ENCODE data around the gene ALPI.
"Not testable (repeated sequence)": the region's sequence is repeated elsewhere in the genome, so short reads cannot be mapped to it uniquely, and the experiment has no call there.

Gene ALPI

DNA sequence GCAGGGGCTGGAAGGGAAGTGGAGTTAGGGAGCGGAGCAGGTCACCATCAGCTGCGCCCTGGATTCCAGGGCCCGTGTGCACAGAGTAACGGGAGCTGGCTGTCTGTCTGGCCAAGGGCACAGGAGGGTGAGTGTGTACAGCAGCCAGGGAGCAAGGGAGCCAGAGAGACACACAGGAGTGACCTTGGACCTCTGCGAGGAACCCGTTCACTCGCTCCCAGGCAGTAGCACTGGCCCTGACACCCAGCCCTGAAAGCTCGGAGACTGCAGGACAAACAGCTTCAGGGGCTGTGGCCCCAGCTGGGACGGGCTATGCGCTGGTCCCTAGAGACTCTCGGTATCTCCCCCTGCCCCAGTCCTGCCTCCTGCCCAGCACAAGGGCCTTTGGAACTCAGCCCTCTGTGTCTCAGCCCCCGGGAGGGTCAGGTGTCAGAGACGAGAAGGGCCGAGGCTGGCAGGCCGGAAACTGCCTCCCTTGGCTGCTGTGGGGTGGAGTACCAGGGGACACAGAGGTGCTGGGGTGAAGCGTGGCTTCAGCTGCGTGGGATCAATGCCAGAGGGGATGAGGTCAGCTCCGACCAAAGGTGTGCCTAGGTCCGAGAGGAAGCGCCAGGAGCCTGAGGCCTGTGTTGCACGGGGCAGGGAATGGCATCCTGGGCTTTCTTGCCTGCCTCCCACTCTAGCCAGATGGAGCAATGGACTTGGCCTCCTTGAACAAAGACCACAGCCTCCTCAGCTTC lies 12.1 kb upstream of the ALPI start:
- DNase-seq: not testable (repeated sequence)

DNA sequence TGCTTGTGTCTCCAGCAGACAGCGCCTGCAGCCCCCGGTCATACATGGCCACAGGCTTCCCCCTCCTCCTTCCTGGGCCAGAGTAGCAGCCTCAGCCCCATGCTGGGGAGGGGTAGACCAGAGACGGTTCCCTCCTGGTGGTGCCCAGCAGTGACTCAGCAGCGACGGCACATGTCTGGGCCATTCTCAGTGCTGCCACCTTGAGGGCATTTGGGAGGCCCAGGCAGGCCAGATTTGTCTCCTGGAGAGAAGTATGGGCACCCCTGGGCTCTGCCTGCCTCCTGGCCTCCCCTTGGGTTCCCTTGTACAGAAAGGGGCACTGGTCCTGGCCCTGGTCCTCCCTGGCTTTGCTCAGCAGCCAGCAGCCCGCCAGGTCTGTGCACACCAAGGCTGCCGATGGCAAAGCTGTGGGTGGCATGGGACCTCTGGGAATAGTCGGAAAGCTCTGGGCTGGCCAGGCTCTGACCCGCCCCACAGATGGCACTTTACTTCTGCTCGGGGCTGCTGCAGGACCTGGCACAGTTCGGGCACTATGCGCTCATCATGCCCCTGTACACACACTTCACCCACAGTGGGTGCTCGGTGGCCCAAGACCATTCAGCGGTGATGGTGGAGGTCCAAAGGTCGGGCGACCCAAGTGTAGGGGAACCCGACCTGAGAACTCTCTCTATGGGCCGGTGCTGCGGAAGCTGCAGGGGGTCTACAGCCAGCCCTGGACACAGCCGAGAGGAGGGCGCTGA lies 11.4 kb upstream of the ALPI start:
- DNase-seq: peak; percentile 50

DNA sequence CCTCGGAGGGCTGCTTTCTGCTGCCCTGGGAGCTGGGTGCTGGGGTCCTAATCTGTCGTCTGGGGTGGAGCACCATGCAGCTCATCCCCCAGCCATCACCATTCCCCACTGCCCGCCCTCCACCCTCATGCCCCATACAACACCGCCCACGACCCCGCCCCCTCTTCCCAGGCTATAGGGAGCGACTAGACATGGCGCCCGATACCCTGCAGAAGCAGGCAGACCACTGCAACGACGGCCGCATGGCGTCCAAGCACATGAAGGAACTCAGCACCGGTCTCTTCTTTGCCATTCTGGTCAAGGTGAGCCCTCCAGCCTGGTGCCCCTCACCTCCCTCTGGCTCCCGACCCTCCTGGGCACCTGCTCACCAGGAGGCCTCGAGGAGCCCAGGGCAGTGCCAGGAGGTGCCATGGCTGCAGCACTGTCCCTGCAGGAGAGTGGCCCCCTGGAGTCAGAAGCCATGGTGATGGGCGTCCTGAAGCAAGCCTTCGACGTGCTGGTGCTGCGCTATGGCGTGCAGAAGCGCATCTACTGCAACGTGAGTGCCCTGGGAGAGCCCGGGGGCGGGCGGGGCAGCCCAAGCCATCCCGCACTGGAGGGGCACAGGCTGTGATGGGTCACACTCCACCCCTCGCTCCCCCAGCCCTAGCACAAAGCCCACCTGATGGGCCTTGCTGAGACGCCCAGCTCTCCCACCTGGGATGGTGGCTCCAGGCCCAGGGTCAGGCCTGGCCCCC lies 10.6 kb upstream of the ALPI start:
- DNase-seq: not testable (repeated sequence)

DNA sequence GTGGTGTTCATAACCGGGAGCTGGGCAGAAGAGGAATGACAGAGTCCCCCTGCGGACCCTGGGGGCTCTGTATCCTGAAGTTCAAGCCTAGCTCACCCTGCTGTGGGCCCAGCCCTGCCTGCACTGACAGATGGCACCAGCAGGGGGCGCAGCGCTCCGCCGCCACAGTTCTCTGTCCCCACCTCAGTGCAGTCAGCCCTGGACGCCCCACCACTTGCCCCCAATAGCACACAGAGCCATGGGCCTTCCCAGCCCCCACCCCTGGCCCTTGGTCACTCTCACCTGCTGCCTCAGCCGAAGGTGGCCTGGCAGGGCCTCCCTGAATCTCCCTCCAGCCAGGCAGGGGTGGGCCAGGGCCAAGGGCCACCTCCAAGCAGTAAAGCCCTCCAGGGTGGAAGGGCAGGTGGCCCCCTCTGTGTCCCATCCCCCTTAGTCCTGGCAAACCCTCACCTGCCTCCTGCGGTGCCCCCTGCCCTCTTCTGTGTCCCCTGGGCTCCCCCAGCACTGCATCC lies 9.6 kb upstream of the ALPI start:
- DNase-seq: not testable (repeated sequence)

DNA sequence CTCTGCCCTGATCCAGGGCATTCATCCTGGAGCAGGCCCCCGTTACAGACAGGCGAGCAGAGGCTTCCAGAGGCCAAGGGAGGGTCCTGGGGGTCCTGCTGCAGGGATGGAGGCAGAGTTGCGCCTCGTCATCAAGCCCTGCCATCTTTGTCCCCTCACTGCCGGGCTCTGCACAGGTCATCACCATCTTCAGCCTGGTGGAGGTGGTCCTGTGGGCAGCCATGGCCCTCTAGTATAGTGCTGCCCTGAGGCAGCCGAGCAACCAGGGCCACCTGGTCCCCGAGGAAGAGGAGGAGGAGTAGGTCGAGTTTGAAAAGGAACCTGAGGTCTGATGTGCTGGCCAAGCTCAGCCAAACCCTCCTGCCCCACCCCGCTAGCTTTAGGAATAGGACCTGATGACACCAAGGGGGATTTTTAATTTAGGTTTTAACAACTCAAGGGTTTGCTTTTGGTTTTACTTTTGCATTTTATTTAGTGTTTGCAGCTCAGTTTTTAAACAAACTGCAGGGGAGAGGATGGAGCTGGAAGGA lies 8.8 kb upstream of the ALPI start:
- no peak for DNase-seq

DNA sequence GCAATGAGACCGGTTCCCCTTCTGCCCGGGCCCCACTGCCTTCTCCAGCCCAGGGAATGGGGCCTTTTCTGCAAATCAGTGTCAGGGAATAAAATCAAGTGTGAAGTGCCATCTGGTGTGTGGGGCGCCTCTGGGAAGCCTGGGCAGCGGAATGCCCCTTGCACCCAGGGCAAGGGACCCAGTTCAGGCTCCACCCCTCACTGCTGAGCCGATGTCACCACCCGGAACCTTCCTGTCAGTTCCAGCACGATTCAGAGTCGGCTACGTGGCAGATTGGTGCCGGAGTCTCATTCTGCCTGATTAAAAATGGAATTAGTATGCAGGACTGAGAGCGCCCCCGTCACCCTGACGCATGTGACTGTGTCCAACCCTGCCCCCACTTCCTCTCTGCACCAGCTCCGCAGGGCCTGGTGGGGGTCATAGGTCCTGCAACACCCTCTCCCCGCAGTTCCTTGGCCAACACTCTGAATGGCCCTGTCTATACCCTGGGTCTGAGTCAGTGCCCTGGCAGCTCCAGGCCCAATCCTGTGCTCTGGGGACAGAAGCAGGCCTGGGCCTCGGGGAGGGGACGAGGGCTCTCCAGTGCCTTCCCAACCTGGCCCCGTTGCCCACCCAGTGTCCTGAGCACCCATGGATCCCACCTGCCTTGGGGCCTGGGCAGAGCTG lies 8.2 kb upstream of the ALPI start:
- DNase-seq: no peak

DNA sequence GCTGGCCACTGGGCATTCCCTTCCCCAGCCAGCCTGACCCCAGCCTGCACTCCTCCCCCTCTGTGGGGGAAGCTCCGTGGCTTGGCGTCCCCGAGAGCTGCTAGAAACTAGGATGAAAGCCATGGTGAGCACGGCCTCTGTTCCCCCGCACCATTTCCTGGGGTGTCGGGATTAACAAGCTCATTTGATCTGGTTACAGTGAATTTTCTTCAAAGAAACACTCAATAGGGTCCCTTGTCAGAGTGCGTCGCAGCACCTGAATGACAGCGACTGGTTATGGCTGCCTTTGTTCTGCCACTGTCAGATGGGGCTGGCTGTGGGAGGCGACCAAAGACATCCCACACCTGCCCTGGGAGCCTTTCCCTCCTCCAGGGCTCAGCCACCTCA lies 7.7 kb upstream of the ALPI start:
- DNase-seq: no peak

DNA sequence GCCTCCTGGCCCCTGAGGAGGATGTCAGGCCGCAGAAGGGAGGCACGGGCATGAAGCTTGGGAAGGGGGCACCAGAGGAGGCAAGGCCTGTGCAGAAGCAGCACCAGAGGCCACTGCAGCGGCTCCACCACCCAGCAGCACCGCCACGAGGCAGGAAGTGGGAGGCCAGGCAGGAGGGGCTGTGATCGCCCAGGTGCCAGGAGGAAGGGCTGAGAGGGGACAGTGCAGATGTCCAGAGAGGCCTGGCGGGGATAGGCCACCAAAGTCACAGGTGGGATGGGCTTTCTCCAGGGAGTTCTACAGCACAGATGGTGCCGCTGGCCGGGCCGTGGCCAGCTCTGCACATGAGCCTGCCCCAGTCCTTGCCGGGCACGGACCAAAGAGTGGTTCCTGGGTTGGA lies 6.0 kb upstream of the ALPI start:
- DNase-seq: no peak

DNA sequence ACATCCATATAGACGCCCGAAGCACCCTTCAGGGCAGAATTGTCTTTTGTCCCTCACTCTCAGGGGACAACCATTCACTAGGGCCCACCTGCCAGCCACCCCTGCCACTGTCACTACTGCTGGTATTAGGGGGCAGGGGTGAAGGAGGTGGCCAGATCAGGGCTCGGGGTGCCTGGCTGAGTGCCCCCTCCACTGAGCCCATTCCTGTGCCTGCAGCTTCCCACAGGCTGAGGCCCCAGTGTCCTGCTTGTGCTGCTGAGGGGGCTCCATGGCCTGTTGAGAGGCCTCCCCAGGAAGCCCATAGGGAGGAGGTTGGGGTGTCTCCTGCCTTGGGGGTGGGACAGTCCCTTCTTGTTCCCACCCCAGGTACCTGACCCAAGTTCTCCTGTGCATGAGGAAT lies 4.3 kb upstream of the ALPI start:
- not testable (repeated sequence) for DNase-seq

DNA sequence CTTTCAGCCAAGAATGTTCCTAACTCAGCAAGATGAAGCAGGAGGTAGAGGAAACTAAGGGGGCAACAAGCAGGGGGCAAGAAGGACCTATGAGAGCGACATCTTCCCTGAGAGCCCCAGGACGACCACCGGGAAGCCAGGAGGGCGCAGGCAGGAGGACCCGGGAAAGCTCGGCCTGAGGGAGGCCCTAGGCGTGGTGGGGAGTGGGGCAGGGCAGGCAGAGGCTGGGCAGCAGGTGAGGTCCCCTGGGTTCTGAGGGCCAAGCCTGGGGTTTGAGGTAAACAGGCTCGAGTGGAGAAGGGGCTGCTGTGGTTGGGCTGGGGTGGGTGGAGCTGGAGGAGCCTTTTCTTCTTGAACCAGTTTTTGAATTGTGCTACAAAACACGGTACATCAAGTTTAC lies 1.3 kb upstream of the ALPI start:
- no peak for DNase-seq

DNA sequence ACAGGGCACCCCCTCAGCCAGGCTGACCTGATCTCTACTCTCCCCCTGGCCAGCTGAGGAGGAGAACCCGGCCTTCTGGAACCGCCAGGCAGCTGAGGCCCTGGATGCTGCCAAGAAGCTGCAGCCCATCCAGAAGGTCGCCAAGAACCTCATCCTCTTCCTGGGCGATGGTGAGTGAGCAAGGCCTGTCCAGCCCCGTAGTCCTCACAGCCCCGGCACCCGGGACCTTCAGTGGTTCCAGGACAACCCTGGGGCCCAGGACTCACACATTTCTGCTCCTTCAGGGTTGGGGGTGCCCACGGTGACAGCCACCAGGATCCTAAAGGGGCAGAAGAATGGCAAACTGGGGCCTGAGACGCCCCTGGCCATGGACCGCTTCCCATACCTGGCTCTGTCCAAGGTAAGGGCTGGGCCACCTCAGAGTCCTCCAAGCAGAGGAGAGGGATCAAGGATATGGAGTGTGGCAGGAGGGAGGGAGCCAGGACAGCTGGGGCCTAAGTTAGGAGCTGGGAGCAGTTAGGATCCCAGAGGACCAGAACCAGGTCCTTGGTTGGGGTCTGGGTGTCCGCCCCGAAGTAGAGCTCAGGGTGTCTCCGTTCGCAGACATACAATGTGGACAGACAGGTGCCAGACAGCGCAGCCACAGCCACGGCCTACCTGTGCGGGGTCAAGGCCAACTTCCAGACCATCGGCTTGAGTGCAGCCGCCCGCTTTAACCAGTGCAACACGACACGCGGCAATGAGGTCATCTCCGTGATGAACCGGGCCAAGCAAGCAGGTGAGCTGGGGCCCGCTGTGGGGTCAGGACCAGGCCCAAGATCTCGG lies 555 bp downstream of the ALPI start:
- DNase-seq: no peak

DNA sequence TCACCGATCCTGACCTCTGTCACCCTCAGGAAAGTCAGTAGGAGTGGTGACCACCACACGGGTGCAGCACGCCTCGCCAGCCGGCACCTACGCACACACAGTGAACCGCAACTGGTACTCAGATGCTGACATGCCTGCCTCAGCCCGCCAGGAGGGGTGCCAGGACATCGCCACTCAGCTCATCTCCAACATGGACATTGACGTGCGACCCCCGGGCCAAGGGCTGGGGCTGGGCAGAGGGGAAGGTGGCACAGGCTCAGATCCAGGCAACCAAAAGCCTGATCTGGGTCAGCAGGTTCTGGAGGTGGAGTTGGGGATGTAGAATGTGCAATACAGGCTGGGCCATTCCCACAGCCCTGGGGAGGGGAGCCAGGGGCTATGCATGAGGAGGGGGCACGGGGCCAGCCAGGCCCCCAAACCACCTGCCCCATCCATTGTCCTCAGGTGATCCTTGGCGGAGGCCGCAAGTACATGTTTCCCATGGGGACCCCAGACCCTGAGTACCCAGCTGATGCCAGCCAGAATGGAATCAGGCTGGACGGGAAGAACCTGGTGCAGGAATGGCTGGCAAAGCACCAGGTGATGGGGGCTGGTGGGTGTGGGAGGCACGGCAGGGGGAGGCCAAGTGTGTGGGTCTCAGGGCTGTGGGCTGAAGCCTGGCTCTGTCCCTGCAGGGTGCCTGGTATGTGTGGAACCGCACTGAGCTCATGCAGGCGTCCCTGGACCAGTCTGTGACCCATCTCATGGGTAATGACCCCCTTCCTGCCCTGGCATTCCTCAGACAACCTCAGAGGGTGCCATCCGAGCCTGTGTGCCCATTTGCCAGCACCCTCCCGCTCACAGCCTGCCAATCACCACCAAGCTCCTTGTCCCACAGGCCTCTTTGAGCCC lies 1.4 kb downstream of the ALPI start:
- DNase-seq: no peak

DNA sequence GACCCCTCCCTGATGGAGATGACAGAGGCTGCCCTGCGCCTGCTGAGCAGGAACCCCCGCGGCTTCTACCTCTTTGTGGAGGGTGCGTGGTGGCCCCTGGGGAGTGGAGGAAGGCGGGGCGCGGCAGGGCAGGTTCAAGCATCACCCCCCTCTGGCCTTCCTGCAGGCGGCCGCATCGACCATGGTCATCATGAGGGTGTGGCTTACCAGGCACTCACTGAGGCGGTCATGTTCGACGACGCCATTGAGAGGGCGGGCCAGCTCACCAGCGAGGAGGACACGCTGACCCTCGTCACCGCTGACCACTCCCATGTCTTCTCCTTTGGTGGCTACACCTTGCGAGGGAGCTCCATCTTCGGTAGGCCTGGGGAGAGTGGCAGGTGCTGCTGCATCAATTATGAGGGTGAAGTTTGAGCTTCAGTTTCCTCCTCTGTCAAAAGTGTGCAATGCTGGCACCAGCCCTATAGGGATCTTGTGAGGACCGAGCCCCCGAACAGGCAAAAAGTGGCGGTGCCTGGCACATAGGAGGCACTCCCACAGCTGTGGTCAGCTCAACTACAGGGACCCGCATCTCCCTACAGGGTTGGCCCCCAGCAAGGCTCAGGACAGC lies 2.2 kb downstream of the ALPI start:
- DNase-seq: no peak

DNA sequence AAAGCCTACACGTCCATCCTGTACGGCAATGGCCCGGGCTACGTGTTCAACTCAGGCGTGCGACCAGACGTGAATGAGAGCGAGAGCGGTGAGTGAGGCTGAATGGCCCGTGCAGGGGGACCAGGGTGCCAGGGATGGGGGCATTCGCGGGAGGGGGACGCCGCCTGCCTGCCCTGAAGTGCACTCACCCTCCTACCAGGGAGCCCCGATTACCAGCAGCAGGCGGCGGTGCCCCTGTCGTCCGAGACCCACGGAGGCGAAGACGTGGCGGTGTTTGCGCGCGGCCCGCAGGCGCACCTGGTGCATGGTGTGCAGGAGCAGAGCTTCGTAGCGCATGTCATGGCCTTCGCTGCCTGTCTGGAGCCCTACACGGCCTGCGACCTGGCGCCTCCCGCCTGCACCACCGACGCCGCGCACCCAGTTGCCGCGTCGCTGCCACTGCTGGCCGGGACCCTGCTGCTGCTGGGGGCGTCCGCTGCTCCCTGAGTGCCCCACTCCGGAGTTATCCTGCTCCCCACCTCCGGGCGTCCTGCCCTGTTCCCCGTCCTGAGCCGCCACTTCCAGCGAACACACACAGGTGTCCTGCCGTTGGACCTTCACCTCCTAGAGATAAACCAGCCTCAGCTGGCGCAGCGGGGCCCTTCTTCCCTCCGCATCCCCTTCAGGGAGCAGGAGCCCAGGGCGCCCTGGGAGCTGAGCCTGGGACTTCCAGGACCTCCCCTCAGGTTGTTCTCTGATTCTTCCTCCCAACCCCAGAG lies 2.9 kb downstream of the ALPI start:
- no peak for DNase-seq

DNA sequence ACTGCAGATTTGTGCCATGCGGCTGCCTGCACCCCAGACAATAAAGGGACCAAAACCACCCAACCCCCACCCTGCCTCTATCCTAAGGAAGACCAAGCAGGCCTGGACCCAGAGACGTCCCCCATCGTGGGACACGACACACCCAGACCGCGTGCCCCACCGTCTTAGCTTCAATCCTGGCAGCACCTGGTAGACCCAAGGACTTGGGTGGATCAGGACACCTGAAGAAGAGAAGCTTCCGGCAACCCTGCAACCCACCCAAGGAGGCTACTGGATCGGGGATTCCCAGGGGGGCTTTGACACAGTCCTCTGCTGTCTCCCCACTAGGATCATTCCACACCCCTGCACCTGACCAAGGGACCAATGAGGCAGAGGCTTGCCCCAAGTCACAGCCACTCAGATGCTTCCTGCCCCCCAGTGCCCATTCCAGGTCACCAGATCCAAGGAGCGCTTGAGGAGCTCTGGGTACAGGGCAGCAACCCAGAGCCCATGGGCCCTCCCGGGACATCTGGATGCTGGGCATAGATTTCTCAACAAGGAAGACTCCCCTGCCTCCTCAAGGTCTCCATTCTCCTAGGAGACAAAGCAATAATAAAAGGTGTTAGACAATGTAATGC lies 3.6 kb downstream of the ALPI start:
- no peak for DNase-seq

DNA sequence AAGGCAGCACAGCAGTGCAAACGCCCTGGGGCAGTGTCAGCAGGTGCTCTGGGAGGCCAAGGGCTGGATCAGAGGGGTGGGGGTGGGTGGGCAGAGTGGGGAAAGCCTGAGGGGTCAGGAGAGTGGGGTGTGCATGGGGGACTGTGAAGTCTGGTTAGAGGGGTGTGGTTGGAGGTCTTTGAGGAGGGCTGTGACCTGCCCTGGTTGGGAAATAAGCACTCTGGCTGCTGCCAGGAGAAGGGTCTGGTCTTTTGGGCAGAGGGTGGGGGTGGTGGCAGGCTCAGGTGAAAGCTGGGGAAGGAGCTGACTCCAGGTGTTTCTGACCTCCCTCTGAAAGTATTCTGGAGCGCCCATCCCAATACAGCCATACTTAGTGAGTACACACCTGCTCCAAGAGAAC lies 4.2 kb downstream of the ALPI start:
- no peak for DNase-seq

DNA sequence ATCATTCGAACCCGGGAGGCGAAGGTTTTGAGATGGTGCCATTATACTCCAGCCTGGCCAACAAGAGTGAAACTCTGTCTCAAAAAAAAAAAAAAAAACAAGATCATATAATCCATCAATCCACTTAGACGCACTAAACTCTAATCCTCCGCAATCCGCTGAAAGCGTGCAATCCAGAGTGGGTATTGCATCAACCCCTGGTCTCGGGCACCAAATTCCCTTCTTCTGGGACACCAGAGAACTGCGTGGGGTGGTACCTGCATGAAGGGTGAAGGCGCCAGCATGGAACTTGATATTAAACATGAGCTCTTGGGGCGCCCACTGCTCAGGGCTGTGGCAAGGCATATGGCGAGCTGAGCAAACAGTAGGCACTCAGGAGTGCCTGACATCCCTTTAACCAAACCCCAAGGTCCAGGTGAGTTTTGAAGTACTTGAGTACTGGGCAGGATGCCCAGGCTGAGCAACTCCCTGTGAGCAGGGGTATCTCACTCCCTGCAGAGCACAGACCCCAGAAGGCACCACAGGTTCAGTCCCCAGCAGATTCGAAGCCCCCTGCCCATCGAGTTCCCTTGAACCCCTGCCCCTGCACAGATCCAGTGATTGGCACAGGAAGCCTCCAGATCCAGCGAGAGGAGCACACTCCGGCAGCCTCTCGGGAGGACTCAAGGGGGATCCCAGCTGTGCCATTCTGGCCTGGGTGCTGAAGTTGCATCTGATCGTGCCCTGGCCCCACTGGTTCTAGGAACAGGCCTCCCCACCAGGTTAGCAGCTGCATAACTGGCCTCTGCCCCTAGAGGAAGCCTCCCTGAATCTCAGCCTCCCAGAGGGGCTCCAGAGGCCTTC lies 8.0 kb downstream of the ALPI start:
- no peak for DNase-seq

DNA sequence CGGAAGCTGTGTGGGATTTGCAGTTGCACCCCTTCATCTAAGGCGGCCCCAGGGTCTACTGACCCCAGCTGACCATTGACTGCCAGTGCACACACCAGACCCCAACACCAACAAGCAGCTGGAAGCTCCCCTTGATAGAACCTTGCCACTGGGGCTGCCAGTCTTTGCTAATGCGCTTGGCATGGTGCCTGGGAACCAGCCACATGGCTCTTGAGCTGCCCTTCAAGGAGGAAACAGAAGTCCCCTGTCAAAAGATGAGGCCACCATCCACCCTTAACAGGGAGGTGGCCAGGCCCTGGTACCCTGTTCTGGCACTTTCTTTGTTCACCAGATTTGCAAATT lies 8.6 kb downstream of the ALPI start:
- DNase-seq: no peak

All from NCI-H1048 (cell line).